Epithelial cell of esophagus (primary cell): ENCODE measurements around the gene CREB5.

Experiments
- DNase-seq: peaks from one replicate; pipeline ENCODE4 v3.0.0; 2010; ENCODE audit warnings: low read depth
- H3K4me3 ChIP-seq: 2 replicates; pipeline ENCODE4 v1.5.1; 2011; ENCODE audit warnings: mild to moderate bottlenecking, low read length, control low read depth
- CTCF ChIP-seq: IDR thresholded peaks from 2 replicates; pipeline ENCODE4 v1.5.1; 2011; ENCODE audit warnings: low read depth, mild to moderate bottlenecking, low read length, control low read depth, inconsistent platforms; ENCODE audit not compliant: insufficient read depth; ENCODE audit errors: missing control alignments

The CREB5 gene

GRCh38 chr7:28570113-28570969 lies 158.0 kb downstream of the CREB5 start:
- no peak overlapping the region for H3K4me3 ChIP-seq
- DNase-seq, result no peak
- TF ChIP-seq CTCF, result no peak

- H3K4me3 ChIP-seq, result no peak overlapping the region
- peak; percentile 77 for DNase-seq
- no peak for TF ChIP-seq CTCF
Measured at GRCh38 chr7:28570970-28571288, 158.6 kb downstream of the CREB5 start.

GRCh38 chr7:28571405-28571804 lies 159.1 kb downstream of the CREB5 start:
- H3K4me3 ChIP-seq, result no peak overlapping the region
- DNase-seq, result no peak
- TF ChIP-seq CTCF, result no peak

- no peak for TF ChIP-seq CTCF
- no peak overlapping the region for H3K4me3 ChIP-seq
- no peak for DNase-seq
Measured at GRCh38 chr7:28572321-28573058, 160.2 kb downstream of the CREB5 start.

- DNase-seq, result peak; percentile 17
- H3K4me3 ChIP-seq, result no peak overlapping the region
- no peak for TF ChIP-seq CTCF
Measured at GRCh38 chr7:28573059-28573553, 160.8 kb downstream of the CREB5 start.

GRCh38 chr7:28573651-28574301 lies 161.5 kb downstream of the CREB5 start:
- TF ChIP-seq CTCF, result no peak
- H3K4me3 ChIP-seq, result no peak overlapping the region
- peak; percentile 15 for DNase-seq
